Activated CD8-positive, alpha-beta memory T cell treated with anti-CD3 and anti-CD28 coated beads for 48 hours (primary cell): ENCODE results near the gene MKI67.

Source experiments
- DNase-seq, 3 experiments: peaks; one replicate each; pipeline ENCODE4 v3.0.0-alpha.2; 2020; ENCODE audit warnings: low read depth in 2 of 3, low spot score in 2 of 3

Gene MKI67

GRCh38 chr10:128055061-128055868, 71.0 kb downstream of the MKI67 start:
- no peak for DNase-seq

- no peak for DNase-seq
Measured at GRCh38 chr10:128054163-128054970, 71.9 kb downstream of the MKI67 start.

GRCh38 chr10:128053356-128053755, 72.9 kb downstream of the MKI67 start:
- no peak for DNase-seq

GRCh38 chr10:128052696-128053095, 73.5 kb downstream of the MKI67 start:
- no peak for DNase-seq

- DNase-seq: no peak
Measured at GRCh38 chr10:128051548-128051947, 74.7 kb downstream of the MKI67 start.

- no peak for DNase-seq
Measured at GRCh38 chr10:128050936-128051335, 75.3 kb downstream of the MKI67 start.

- no peak for DNase-seq
Measured at GRCh38 chr10:128050121-128050516, 76.1 kb downstream of the MKI67 start.

- DNase-seq: no peak
Measured at GRCh38 chr10:128049226-128050120, 76.8 kb downstream of the MKI67 start.

GRCh38 chr10:128048819-128049210, 77.4 kb downstream of the MKI67 start:
- DNase-seq: no peak

- no peak for DNase-seq
Measured at GRCh38 chr10:128047991-128048818, 78.0 kb downstream of the MKI67 start.

- peak; percentile 50 to 68 (median 60) for DNase-seq
Measured at GRCh38 chr10:128047351-128047750, 78.9 kb downstream of the MKI67 start.

- DNase-seq: no peak
Measured at GRCh38 chr10:128046953-128047290, 79.3 kb downstream of the MKI67 start.
